Common myeloid progenitor, CD34-positive (primary cell): Measurements from ENCODE around the gene ARHGEF7.
"Not testable (repeated sequence)": the region's sequence is repeated elsewhere in the genome, so short reads cannot be mapped to it uniquely, and the experiment has no call there.

ENCODE experiments used
- CTCF ChIA-PET: fragments of 350-600 bp; sonication (Branson Sonifier 250); formaldehyde crosslinking; loops from one replicate; lab custom pipeline; 2021; ENCODE audit warnings: antibody characterized with exemption; lab: Charles Lee
- POLR2A ChIA-PET: fragments of 350-600 bp; sonication (Branson Sonifier 250); formaldehyde crosslinking; loops from one replicate; lab custom pipeline; 2021; ENCODE audit warnings: antibody characterized with exemption; lab: Charles Lee
- DNase-seq, 3 donors: peaks; one replicate each; pipeline versions ENCODE4 v3.0.0 to v3.0.0-alpha.2; 2013
- H3K27ac ChIP-seq, 2 experiments: 1 replicate in 1 of 2; 2 replicates in 1 of 2; pipeline ENCODE4 v1.7.0; 2013; ENCODE audit warnings: inconsistent platforms in 2 of 2, low read length in 2 of 2, mild to moderate bottlenecking in 2 of 2, low read depth in 1 of 2, moderate library complexity in 1 of 2; ENCODE audit not compliant: severe bottlenecking in 2 of 2, insufficient read depth in 1 of 2, poor library complexity in 1 of 2
- H3K27me3 ChIP-seq, 5 experiments: replicated peaks in 2 of 5; 1 replicate in 3 of 5; 2 replicates in 2 of 5; pipeline versions ENCODE4 v1.6.1 to v1.7.0; 2013; ENCODE audit warnings: low read length in 4 of 5, mild to moderate bottlenecking in 2 of 5, moderate library complexity in 2 of 5, inconsistent platforms in 1 of 5; ENCODE audit not compliant: insufficient read depth in 5 of 5, control insufficient read depth in 4 of 5
- H3K36me3 ChIP-seq, 4 experiments: 1 replicate in 2 of 4; 2 replicates in 2 of 4; pipeline versions ENCODE4 v1.6.1 to v1.7.0; 2013; ENCODE audit warnings: low read length in 3 of 4, control low read depth in 1 of 4, mild to moderate bottlenecking in 1 of 4; ENCODE audit not compliant: control insufficient read depth in 4 of 4, insufficient read depth in 4 of 4
- H3K4me1 ChIP-seq, 4 experiments: 1 replicate in 3 of 4; 2 replicates in 1 of 4; pipeline versions ENCODE4 v1.6.1 to v1.7.1; 2013; ENCODE audit warnings: low read length in 3 of 4, mild to moderate bottlenecking in 3 of 4, control low read depth in 1 of 4, inconsistent platforms in 1 of 4, moderate library complexity in 1 of 4; ENCODE audit not compliant: control insufficient read depth in 4 of 4, insufficient read depth in 4 of 4; ENCODE audit errors: control extremely low read depth in 1 of 4
- H3K4me3 ChIP-seq, 7 experiments: 1 replicate in 4 of 7; 2 replicates in 3 of 7; pipeline versions ENCODE4 v1.5.1 to v1.7.0; 2013; ENCODE audit warnings: mild to moderate bottlenecking in 7 of 7, low read length in 6 of 7, moderate library complexity in 6 of 7, inconsistent platforms in 2 of 7, low read depth in 2 of 7, control low read depth in 1 of 7; ENCODE audit not compliant: insufficient read depth in 4 of 7, control insufficient read depth in 1 of 7; ENCODE audit errors: extremely low read depth in 1 of 7
- H3K9me3 ChIP-seq, 5 experiments: 1 replicate in 4 of 5; 2 replicates in 1 of 5; pipeline versions ENCODE4 v1.6.1 to v1.7.1; 2013; ENCODE audit warnings: low read length in 4 of 5, mild to moderate bottlenecking in 2 of 5, inconsistent platforms in 1 of 5, low read depth in 1 of 5, moderate library complexity in 1 of 5; ENCODE audit not compliant: control insufficient read depth in 4 of 5, insufficient read depth in 2 of 5; ENCODE audit errors: control extremely low read depth in 1 of 5
- WGBS: methylation state at CpG from one replicate; pipeline ENCODE4 v1.1.5; 2013; ENCODE audit not compliant: insufficient coverage; 5-methylcytosine and 5-hydroxymethylcytosine counted together

Gene ARHGEF7

GRCh38 chr13:111256458-111256857 is 141.3 kb downstream of the ARHGEF7 start:
- Histone ChIP-seq H3K27me3 (no peaks in the 10 kb centered on the region), H3K4me1 (no peaks in the 10 kb centered on the region), H3K4me3 (no peak overlapping the region), H3K9me3 (peaks cover 0 to 62% (median 21%) of the 10 kb centered on the region in 5 experiments), H3K27ac (no peak overlapping the region), H3K36me3 (peaks cover 21 to 67% (median 40%) of the 10 kb centered on the region in 4 experiments)
- ChIA-PET POLR2A (no interaction called here), CTCF (no interaction called here)
- 98% methylated on average over 6 of the region's 8 CpGs for WGBS
- no peak for DNase-seq

DNA sequence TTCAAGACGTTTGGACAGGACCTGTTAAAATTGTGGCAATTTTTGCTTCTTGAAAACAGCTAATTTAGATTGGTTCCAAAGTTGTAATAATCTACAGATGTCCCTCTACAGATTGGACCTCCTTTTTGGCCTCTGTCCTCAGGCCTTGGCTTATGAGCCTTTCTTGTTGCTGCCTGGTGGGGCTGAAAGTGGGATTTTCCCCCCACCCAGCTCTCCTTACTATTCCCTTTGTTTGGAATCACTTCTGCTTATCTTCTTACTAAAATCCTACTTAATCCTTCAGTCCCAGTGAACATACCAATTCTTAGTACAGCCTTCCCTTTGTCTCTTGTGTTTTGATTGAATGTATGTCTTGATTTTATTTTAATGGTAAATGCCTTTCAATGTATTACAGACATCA is 141.8 kb downstream of the ARHGEF7 start:
- H3K36me3 ChIP-seq: peaks cover 19 to 62% (median 36%) of the 10 kb centered on the region in 4 experiments
- WGBS: 100% methylated on average over 1 of the region's 1 CpG
- H3K4me1 ChIP-seq: no peaks in the 10 kb centered on the region
- peaks cover 0 to 62% (median 21%) of the 10 kb centered on the region in 5 experiments for H3K9me3 ChIP-seq
- ChIA-PET POLR2A (no interaction called here), CTCF (no interaction called here)
- H3K27ac ChIP-seq: no peak overlapping the region
- no peak overlapping the region for H3K4me3 ChIP-seq
- H3K27me3 ChIP-seq: no peaks in the 10 kb centered on the region
- DNase-seq: no peak

- H3K4me1 ChIP-seq, H3K27me3 ChIP-seq, H3K27ac ChIP-seq, POLR2A ChIA-PET, H3K4me3 ChIP-seq, DNase-seq, CTCF ChIA-PET: not testable (repeated sequence)
- Histone ChIP-seq H3K9me3 (peaks cover 0 to 58% (median 21%) of the 10 kb centered on the region in 5 experiments), H3K36me3 (peaks cover 18 to 53% (median 36%) of the 10 kb centered on the region in 4 experiments)
- WGBS: 100% methylated on average over 2 of the region's 2 CpGs
Observed at GRCh38 chr13:111257899-111258298, 142.8 kb downstream of the ARHGEF7 start.

- 100% methylated on average over 3 of the region's 3 CpGs for WGBS
- Histone ChIP-seq H3K9me3 (peaks cover 0 to 51% (median 20%) of the 10 kb centered on the region in 5 experiments), H3K36me3 (peaks cover 16 to 46% (median 33%) of the 10 kb centered on the region in 4 experiments), H3K4me3 (no peak overlapping the region), H3K27me3 (no peaks in the 10 kb centered on the region), H3K27ac (no peak overlapping the region), H3K4me1 (no peaks in the 10 kb centered on the region)
- DNase-seq: no peak
- ChIA-PET CTCF (no interaction called here), POLR2A (no interaction called here)
Observed at GRCh38 chr13:111258637-111259036, 143.5 kb downstream of the ARHGEF7 start.

- WGBS: 99% methylated on average over 6 of the region's 6 CpGs
Observed at GRCh38 chr13:111259058-111259457, 143.9 kb downstream of the ARHGEF7 start.

DNA sequence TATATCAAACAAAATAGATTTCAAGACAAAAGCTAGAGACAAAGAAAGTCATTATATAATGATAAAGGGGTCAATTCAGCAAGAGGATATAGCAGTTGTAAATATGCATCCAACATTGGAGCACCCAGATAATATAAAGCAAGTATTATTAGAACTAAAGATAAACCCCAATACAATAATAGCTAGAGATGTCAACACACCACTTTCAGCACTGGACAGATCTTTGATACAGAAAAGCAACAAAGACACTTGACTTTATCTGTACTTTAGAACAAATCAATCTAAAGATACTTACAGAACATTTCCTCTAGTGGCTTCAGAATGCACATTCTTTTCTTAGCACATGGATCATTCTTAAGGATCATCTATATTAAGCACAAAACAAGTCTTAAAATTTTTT is 146.2 kb downstream of the ARHGEF7 start:
- Histone ChIP-seq H3K9me3 (peaks cover 0 to 34% (median 16%) of the 10 kb centered on the region in 5 experiments), H3K4me3 (no peak overlapping the region), H3K27me3 (no peaks in the 10 kb centered on the region), H3K27ac (no peak overlapping the region), H3K36me3 (peaks cover 15 to 41% (median 27%) of the 10 kb centered on the region in 4 experiments), H3K4me1 (no peaks in the 10 kb centered on the region)
- ChIA-PET POLR2A (no interaction called here), CTCF (no interaction called here)
- no peak for DNase-seq

More at GRCh38 chr13:111259058-111259457, 143.9 kb downstream of the ARHGEF7 start:
- ChIA-PET CTCF (no interaction called here), POLR2A (interaction anchor here (0.6 kb wide), 1 partner anchor 11 kb away, joined by 3 read pairs; no protein-coding TSS in a partner anchor)
- Histone ChIP-seq H3K27me3 (no peaks in the 10 kb centered on the region), H3K9me3 (peaks cover 0 to 47% (median 19%) of the 10 kb centered on the region in 5 experiments), H3K4me3 (no peak overlapping the region), H3K27ac (no peak overlapping the region), H3K36me3 (peaks cover 14 to 42% (median 29%) of the 10 kb centered on the region in 4 experiments), H3K4me1 (no peaks in the 10 kb centered on the region)
- DNase-seq: no peak

GRCh38 chr13:111262281-111262680 is 147.2 kb downstream of the ARHGEF7 start:
- POLR2A ChIA-PET: no interaction called here
- no peak for DNase-seq
- H3K4me3 ChIP-seq: no peak overlapping the region
- no peaks in the 10 kb centered on the region for H3K4me1 ChIP-seq
- 100% methylated on average over 3 of the region's 4 CpGs for WGBS
- CTCF ChIA-PET: interaction anchor here (0.5 kb wide), 1 partner anchor 15 kb away, joined by 3 read pairs; no protein-coding TSS in a partner anchor
- H3K36me3 ChIP-seq: peaks cover 15 to 49% (median 27%) of the 10 kb centered on the region in 4 experiments
- no peaks in the 10 kb centered on the region for H3K27me3 ChIP-seq
- H3K27ac ChIP-seq: no peak overlapping the region
- H3K9me3 ChIP-seq: peaks cover 0 to 28% (median 14%) of the 10 kb centered on the region in 5 experiments
